ENCODE results near the gene PON1.

Gene PON1

GRCh38 chr7:95250571-95250970, 73.8 kb downstream of the PON1 start:
- DNase-seq, result no peak
